ENCODE measurements around the gene MED13L. TPM values are rescaled to one million over a fixed set of nuclear protein-coding genes. Genes with fewer than 3 reads are reported as not detected.
A peak's percentile ranks its signal among the peaks of the same experiment; 100 is the strongest.

Gene MED13L
- total RNA-seq, 2 experiments from 2014 or later, result 40.5 to 41.1 TPM

- H3K36me3 Mint-ChIP-seq, result peaks cover 8% of the 10 kb centered on the region
- H3K4me1 Mint-ChIP-seq, result peaks cover 34% of the 10 kb centered on the region
- no peak for DNase-seq
- H3K27ac Mint-ChIP-seq, result no peak overlapping the region
- no peaks in the 10 kb centered on the region for H3K9me3 Mint-ChIP-seq
- no peaks in the 10 kb centered on the region for H3K27me3 Mint-ChIP-seq
- no peak overlapping the region for H3K4me3 Mint-ChIP-seq
Observed at GRCh38 chr12:116096874-116097273, 180.6 kb downstream of the MED13L start.

- no peaks in the 10 kb centered on the region for H3K9me3 Mint-ChIP-seq
- DNase-seq, result no peak
- H3K27ac Mint-ChIP-seq, result no peak overlapping the region
- peaks cover 28% of the 10 kb centered on the region for H3K4me1 Mint-ChIP-seq
- H3K36me3 Mint-ChIP-seq, result peaks cover 24% of the 10 kb centered on the region
- H3K4me3 Mint-ChIP-seq, result no peak overlapping the region
- H3K27me3 Mint-ChIP-seq, result no peaks in the 10 kb centered on the region
Observed at GRCh38 chr12:116094475-116094874, 183.0 kb downstream of the MED13L start.

DNA sequence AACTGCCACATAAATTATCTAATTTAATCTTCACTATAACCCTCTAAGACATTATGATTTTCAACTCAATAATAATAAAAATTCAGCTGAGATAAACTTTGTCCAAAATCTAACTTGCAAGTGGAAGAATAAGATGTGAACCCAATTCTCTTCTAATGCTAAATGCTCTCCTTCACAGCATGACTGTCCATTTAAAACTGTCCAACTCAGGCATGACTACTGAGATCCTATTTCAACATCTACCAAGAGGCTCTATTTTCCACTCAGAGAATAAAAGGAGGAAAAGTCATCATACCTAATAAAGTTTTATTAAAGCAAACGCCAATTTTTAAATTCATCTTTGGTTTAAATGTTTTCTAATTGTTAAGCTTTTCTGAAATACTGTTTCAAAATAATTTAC lies 183.6 kb downstream of the MED13L start:
- Mint-ChIP-seq H3K9me3 (no peaks in the 10 kb centered on the region), H3K4me3 (no peak overlapping the region), H3K36me3 (peaks cover 24% of the 10 kb centered on the region), H3K27me3 (no peaks in the 10 kb centered on the region), H3K27ac (no peak overlapping the region), H3K4me1 (peaks cover 22% of the 10 kb centered on the region)
- no peak for DNase-seq

DNA sequence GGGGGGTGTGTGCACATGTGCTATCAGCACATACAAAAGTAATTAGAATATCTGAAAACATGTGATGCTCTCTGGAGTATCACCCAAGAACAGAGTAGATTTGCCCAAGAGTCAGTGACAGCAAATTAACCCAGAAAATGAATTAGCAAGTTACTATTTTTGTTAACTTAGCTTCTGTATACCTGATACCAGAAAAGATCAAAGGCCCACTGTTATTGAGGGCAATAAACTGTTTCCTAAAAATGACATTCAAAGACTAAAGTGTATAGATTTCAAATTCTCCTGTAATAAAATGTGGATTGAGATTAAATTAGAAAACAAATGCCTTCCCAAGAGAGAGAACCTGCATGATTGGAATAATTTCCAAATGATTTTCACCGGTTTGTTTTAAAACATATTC lies 184.7 kb downstream of the MED13L start:
- H3K9me3 Mint-ChIP-seq, result peaks cover 1% of the 10 kb centered on the region
- no peaks in the 10 kb centered on the region for H3K27me3 Mint-ChIP-seq
- no peak overlapping the region for H3K4me3 Mint-ChIP-seq
- no peak for DNase-seq
- H3K27ac Mint-ChIP-seq, result no peak overlapping the region
- peaks cover 31% of the 10 kb centered on the region for H3K36me3 Mint-ChIP-seq
- H3K4me1 Mint-ChIP-seq, result peaks cover 30% of the 10 kb centered on the region

GRCh38 chr12:116092162-116092561 lies 185.3 kb downstream of the MED13L start:
- no peak overlapping the region for H3K27ac Mint-ChIP-seq

DNA sequence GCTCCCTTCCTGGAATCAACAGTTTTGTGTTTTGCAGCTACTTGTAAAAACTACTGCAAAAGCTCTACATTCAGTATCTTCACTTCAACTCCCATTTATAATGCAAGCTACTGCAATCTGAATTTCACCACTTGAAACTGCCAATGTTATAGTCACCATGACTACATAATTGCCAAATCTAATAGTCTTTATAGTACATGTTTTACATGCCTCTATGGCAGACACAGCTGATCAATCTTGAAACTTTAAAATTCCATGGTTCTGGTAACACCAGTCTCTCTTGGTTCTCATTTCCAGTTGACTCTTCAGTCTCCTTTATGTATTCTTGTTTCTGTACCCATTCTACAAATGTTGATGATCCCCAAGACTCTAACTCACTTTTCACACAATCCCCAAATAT lies 185.9 kb downstream of the MED13L start:
- peaks cover 1% of the 10 kb centered on the region for H3K9me3 Mint-ChIP-seq
- peaks cover 35% of the 10 kb centered on the region for H3K4me1 Mint-ChIP-seq
- no peak overlapping the region for H3K4me3 Mint-ChIP-seq
- H3K27me3 Mint-ChIP-seq, result no peaks in the 10 kb centered on the region
- no peak overlapping the region for H3K27ac Mint-ChIP-seq
- no peak for DNase-seq
- peaks cover 26% of the 10 kb centered on the region for H3K36me3 Mint-ChIP-seq

More at GRCh38 chr12:116092162-116092561, 185.3 kb downstream of the MED13L start:
- Mint-ChIP-seq H3K27me3 (no peaks in the 10 kb centered on the region), H3K9me3 (peaks cover 1% of the 10 kb centered on the region), H3K36me3 (peaks cover 28% of the 10 kb centered on the region), H3K4me3 (no peak overlapping the region), H3K4me1 (peaks cover 35% of the 10 kb centered on the region)
- DNase-seq, result no peak

DNA sequence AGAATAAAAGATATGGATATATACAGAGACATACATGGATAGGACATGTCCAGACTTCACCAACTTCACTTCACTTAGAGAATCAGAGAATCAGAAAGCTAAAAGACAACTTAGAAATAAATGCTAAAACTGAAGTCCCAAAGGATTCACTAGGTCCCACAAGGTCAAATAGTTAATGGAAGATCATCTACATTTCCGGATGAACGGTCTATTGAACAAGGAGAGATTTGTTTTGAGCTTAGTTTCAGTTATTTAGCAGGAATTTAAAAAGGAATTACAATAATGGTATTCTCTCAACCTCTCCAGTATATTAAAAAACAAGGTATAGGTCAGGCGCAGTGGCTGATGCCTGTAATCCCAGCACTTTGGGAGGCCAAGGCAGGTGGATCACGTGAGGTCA lies 187.0 kb downstream of the MED13L start:
- Mint-ChIP-seq H3K27me3 (no peaks in the 10 kb centered on the region), H3K9me3 (peaks cover 1% of the 10 kb centered on the region), H3K27ac (no peak overlapping the region), H3K4me1 (peaks cover 36% of the 10 kb centered on the region), H3K4me3 (no peak overlapping the region), H3K36me3 (peaks cover 23% of the 10 kb centered on the region)
- no peak for DNase-seq

GRCh38 chr12:116089080-116089479 lies 188.4 kb downstream of the MED13L start:
- peaks cover 36% of the 10 kb centered on the region for H3K4me1 Mint-ChIP-seq
- no peaks in the 10 kb centered on the region for H3K27me3 Mint-ChIP-seq
- peaks cover 23% of the 10 kb centered on the region for H3K36me3 Mint-ChIP-seq
- peaks cover 1% of the 10 kb centered on the region for H3K9me3 Mint-ChIP-seq
- no peak for DNase-seq
- H3K4me3 Mint-ChIP-seq, result no peak overlapping the region
- no peak overlapping the region for H3K27ac Mint-ChIP-seq

GRCh38 chr12:116087962-116088361 lies 189.5 kb downstream of the MED13L start:
- no peak for DNase-seq
- no peak overlapping the region for H3K27ac Mint-ChIP-seq
- peaks cover 31% of the 10 kb centered on the region for H3K4me1 Mint-ChIP-seq
- H3K9me3 Mint-ChIP-seq, result peaks cover 1% of the 10 kb centered on the region
- H3K4me3 Mint-ChIP-seq, result no peak overlapping the region
- peaks cover 23% of the 10 kb centered on the region for H3K36me3 Mint-ChIP-seq
- H3K27me3 Mint-ChIP-seq, result no peaks in the 10 kb centered on the region

- no peaks in the 10 kb centered on the region for H3K27me3 Mint-ChIP-seq
- H3K27ac Mint-ChIP-seq, result peak overlapping the region; percentile 7
- peaks cover 23% of the 10 kb centered on the region for H3K36me3 Mint-ChIP-seq
- H3K9me3 Mint-ChIP-seq, result peaks cover 1% of the 10 kb centered on the region
- H3K4me3 Mint-ChIP-seq, result no peak overlapping the region
- no peak for DNase-seq
- peaks cover 27% of the 10 kb centered on the region for H3K4me1 Mint-ChIP-seq
Observed at GRCh38 chr12:116087399-116087798, 190.1 kb downstream of the MED13L start.

DNA sequence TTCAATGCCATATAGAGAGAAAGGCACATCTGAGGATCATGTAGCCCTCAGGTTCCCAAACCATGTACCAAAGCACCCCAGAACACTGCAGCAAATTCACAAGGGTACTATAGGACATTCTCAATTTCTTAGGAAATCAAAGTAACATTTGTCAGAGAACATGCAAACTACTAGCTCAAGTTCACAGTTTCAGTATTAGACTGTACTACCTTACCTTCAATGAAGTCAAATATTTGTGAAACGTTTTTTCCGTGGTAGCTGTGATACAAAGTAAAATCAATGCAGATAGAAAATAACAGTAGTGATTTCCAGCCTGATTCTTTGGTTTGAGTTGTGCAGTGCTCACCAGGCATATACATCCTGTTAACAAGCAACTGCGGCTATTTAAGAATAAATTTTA lies 197.1 kb downstream of the MED13L start:
- Mint-ChIP-seq H3K4me1 (peaks cover 26% of the 10 kb centered on the region), H3K4me3 (no peak overlapping the region), H3K27me3 (no peaks in the 10 kb centered on the region), H3K27ac (no peak overlapping the region), H3K36me3 (peaks cover 3% of the 10 kb centered on the region), H3K9me3 (no peaks in the 10 kb centered on the region)
- DNase-seq, result no peak

DNA sequence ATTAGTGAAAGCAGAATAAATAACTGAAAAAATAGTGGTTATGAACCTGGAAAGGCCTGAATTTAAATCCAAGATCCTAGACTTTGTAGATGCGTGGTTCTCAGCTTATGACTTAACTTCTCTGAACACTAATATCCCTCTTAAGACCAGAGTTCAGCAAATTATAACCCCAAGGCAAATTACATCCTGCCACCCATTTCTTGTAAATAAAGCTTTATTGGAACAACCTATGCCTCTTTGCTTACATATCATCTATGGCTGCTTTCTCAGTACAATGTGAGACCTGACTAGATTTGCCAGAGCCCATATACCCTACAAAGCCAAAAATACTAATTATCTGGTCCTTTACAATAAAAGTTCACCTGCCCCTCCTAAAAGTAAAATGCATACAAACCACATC lies 199.1 kb downstream of the MED13L start:
- peaks cover 5% of the 10 kb centered on the region for H3K36me3 Mint-ChIP-seq
- no peak overlapping the region for H3K4me3 Mint-ChIP-seq
- H3K4me1 Mint-ChIP-seq, result peaks cover 32% of the 10 kb centered on the region
- H3K27ac Mint-ChIP-seq, result no peak overlapping the region
- DNase-seq, result no peak
- H3K9me3 Mint-ChIP-seq, result no peaks in the 10 kb centered on the region
- H3K27me3 Mint-ChIP-seq, result no peaks in the 10 kb centered on the region

DNA sequence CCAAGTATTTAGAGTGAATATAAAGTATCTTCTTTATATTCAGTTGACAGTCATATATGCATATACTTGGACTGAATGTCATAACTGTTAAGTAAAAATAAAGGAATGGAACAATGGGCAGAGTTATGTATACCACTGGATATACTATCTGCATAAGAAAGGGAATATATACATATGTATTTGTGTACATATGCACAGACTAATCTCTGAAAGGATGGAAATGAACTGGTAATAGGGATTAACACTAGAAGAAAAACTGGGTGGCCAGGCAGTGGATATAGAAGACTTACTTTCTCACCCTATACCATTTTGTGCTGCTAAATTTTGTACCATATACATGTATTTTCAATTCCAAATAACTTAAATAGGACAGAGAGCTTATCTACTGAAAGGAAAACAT lies 200.1 kb downstream of the MED13L start:
- no peaks in the 10 kb centered on the region for H3K27me3 Mint-ChIP-seq
- no peak overlapping the region for H3K4me3 Mint-ChIP-seq
- H3K9me3 Mint-ChIP-seq, result no peaks in the 10 kb centered on the region
- peaks cover 31% of the 10 kb centered on the region for H3K4me1 Mint-ChIP-seq
- DNase-seq, result no peak
- no peak overlapping the region for H3K27ac Mint-ChIP-seq
- peaks cover 5% of the 10 kb centered on the region for H3K36me3 Mint-ChIP-seq

- no peaks in the 10 kb centered on the region for H3K27me3 Mint-ChIP-seq
- peaks cover 26% of the 10 kb centered on the region for H3K4me1 Mint-ChIP-seq
- H3K27ac Mint-ChIP-seq, result no peak overlapping the region
- no peaks in the 10 kb centered on the region for H3K9me3 Mint-ChIP-seq
- H3K36me3 Mint-ChIP-seq, result peaks cover 5% of the 10 kb centered on the region
- H3K4me3 Mint-ChIP-seq, result no peak overlapping the region
- no peak for DNase-seq
Observed at GRCh38 chr12:116076399-116076798, 201.1 kb downstream of the MED13L start.

- peaks cover 6% of the 10 kb centered on the region for H3K36me3 Mint-ChIP-seq
- H3K27ac Mint-ChIP-seq, result no peak overlapping the region
- H3K9me3 Mint-ChIP-seq, result no peaks in the 10 kb centered on the region
- DNase-seq, result no peak
- no peak overlapping the region for H3K4me3 Mint-ChIP-seq
- H3K27me3 Mint-ChIP-seq, result no peaks in the 10 kb centered on the region
- H3K4me1 Mint-ChIP-seq, result peaks cover 20% of the 10 kb centered on the region
Observed at GRCh38 chr12:116074686-116075085, 202.8 kb downstream of the MED13L start.

DNA sequence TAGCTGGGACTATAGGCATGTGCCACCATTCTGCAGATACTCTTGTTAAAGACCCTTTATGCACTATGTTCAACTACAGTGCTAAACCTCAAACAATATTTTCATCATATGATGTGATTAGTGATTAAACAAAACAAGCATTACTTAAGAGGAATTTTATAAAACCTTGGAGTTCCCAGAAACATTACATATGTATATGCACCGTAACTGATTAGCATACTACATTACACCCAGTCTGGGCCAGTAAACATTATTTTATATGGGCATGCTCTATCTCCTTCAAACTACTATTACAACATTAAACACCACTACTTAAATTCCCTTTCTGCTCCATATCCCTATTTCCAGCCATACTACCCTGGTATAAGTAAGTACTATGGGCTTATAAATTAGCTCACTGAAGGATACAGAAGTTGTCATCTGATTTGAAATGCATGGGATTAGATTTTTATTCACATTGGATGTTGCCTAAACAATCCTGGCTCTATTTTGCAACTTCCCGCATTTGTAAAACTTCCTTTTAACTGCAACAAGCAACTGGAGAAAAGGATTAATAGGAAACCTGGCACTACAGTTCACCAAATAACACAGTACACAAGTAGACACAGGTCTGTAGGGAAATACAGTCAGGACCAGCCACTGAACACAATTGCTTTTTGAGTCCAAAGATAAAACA lies 205.8 kb downstream of the MED13L start:
- Mint-ChIP-seq H3K4me3 (no peak overlapping the region), H3K27me3 (no peaks in the 10 kb centered on the region), H3K9me3 (no peaks in the 10 kb centered on the region), H3K27ac (no peak overlapping the region), H3K36me3 (peaks cover 6% of the 10 kb centered on the region), H3K4me1 (peaks cover 23% of the 10 kb centered on the region)
- DNase-seq, result no peak
